ENCODE results near the gene DYNLT2.
A peak's percentile ranks its signal among the peaks of the same experiment; 100 is the strongest.

DYNLT2 gene

GRCh38 chr6:169751242-169752073 is at the start of gene DYNLT2, which contains the start of gene ERMARD:
DYNLT2 (minus strand) TSS chr6:169751572; CDS start chr6:169751458, 114 bp downstream.
ERMARD (plus strand) TSS chr6:169751622; CDS start chr6:169751658, 36 bp downstream.
- DNase-seq (ENCODE audit: low read depth) = peak; percentile 79

- DNase-seq (ENCODE audit: low read depth) = no peak
Measured at GRCh38 chr6:169800668-169801395, 49.5 kb upstream of the DYNLT2 start.

- no peak for DNase-seq (ENCODE audit: low read depth)
Measured at GRCh38 chr6:169800116-169800667, 48.8 kb upstream of the DYNLT2 start.

GRCh38 chr6:169799474-169799926 is 48.1 kb upstream of the DYNLT2 start:
- no peak for DNase-seq (ENCODE audit: low read depth)

- DNase-seq (ENCODE audit: low read depth) = no peak
Measured at GRCh38 chr6:169798764-169799473, 47.5 kb upstream of the DYNLT2 start.

GRCh38 chr6:169795196-169795595 is 43.8 kb upstream of the DYNLT2 start:
- no peak for DNase-seq (ENCODE audit: low read depth)

GRCh38 chr6:169794317-169795055 is 43.1 kb upstream of the DYNLT2 start:
- DNase-seq (ENCODE audit: low read depth) = no peak

- no peak for DNase-seq (ENCODE audit: low read depth)
Measured at GRCh38 chr6:169793408-169793807, 42.0 kb upstream of the DYNLT2 start.

- DNase-seq (ENCODE audit: low read depth) = no peak
Measured at GRCh38 chr6:169792306-169793015, 41.1 kb upstream of the DYNLT2 start.

- DNase-seq (ENCODE audit: low read depth) = no peak
Measured at GRCh38 chr6:169791721-169792131, 40.4 kb upstream of the DYNLT2 start.

GRCh38 chr6:169789944-169790927 is 38.9 kb upstream of the DYNLT2 start:
- DNase-seq (ENCODE audit: low read depth) = peak; percentile 37

- DNase-seq (ENCODE audit: low read depth) = no peak
Measured at GRCh38 chr6:169789146-169789943, 38.0 kb upstream of the DYNLT2 start.

GRCh38 chr6:169788809-169789145 is 37.4 kb upstream of the DYNLT2 start:
- DNase-seq (ENCODE audit: low read depth) = no peak

GRCh38 chr6:169787797-169788196 is 36.4 kb upstream of the DYNLT2 start:
- DNase-seq (ENCODE audit: low read depth) = no peak

GRCh38 chr6:169786349-169786748 is 35.0 kb upstream of the DYNLT2 start:
- DNase-seq (ENCODE audit: low read depth) = no peak

- DNase-seq (ENCODE audit: low read depth) = no peak
Measured at GRCh38 chr6:169785566-169785965, 34.2 kb upstream of the DYNLT2 start.

- no peak for DNase-seq (ENCODE audit: low read depth)
Measured at GRCh38 chr6:169784821-169785340, 33.5 kb upstream of the DYNLT2 start.

All from fibroblast of the conjunctiva (primary cell).